ENCODE data around the gene FAM168A. TPM values are rescaled to one million over a fixed set of nuclear protein-coding genes. Genes with fewer than 3 reads are reported as not detected.

FAM168A gene
- total and polyA plus RNA-seq, 9 donors, result 16.7 to 45.5 (median 39.5) TPM

GRCh38 chr11:73366953-73367352, 231.0 kb downstream of the FAM168A start:
- Histone ChIP-seq H3K36me3 (no peaks in the 10 kb centered on the region), H3K4me1 (ENCODE audit: insufficient read depth) (no peaks in the 10 kb centered on the region), H3K27ac (no peak overlapping the region), H3K9me3 (no peaks in the 10 kb centered on the region), H3K27me3 (no peaks in the 10 kb centered on the region), H3K4me3 (no peak overlapping the region)
- 84 to 87% (median 85%) methylated on average over 6 of the region's 6 CpGs for WGBS, 3 donors
- intact Hi-C loops (cut with DNase I), result no loop called here
- TF ChIP-seq EP300 (IDR thresholded peaks at IDR 0.05), result no peak
- TF ChIP-seq CTCF (IDR thresholded peaks at IDR 0.05), result no peak
- no peak for TF ChIP-seq POLR2A (IDR thresholded peaks at IDR 0.05)
- no peak for DNase-seq

- H3K27me3 ChIP-seq, result no peaks in the 10 kb centered on the region
- no peaks in the 10 kb centered on the region for H3K36me3 ChIP-seq
- no peak overlapping the region for H3K4me3 ChIP-seq
- H3K27ac ChIP-seq, result no peak overlapping the region
- intact Hi-C loops (cut with DNase I), result no loop called here
- no peaks in the 10 kb centered on the region for H3K9me3 ChIP-seq
- H3K4me1 ChIP-seq (ENCODE audit: insufficient read depth), result no peaks in the 10 kb centered on the region
- TF ChIP-seq POLR2A (IDR thresholded peaks at IDR 0.05) (no peak), CTCF (IDR thresholded peaks at IDR 0.05) (no peak), EP300 (IDR thresholded peaks at IDR 0.05) (no peak)
- no peak for DNase-seq
- 86 to 89% (median 89%) methylated on average over 4 of the region's 4 CpGs for WGBS, 3 donors
Observed at GRCh38 chr11:73366265-73366610, 231.7 kb downstream of the FAM168A start.

- Histone ChIP-seq H3K4me3 (no peak overlapping the region), H3K27me3 (no peaks in the 10 kb centered on the region), H3K4me1 (ENCODE audit: insufficient read depth) (no peaks in the 10 kb centered on the region), H3K9me3 (no peaks in the 10 kb centered on the region), H3K36me3 (no peaks in the 10 kb centered on the region), H3K27ac (no peak overlapping the region)
- no peak for DNase-seq
- TF ChIP-seq EP300 (IDR thresholded peaks at IDR 0.05) (no peak), POLR2A (IDR thresholded peaks at IDR 0.05) (no peak), CTCF (IDR thresholded peaks at IDR 0.05) (no peak)
- WGBS, 3 donors, result 78 to 80% (median 79%) methylated on average over 17 to 24 of the region's 24 CpGs
- intact Hi-C loops (cut with DNase I), result no loop called here
Observed at GRCh38 chr11:73365352-73366264, 232.3 kb downstream of the FAM168A start.

GRCh38 chr11:73363147-73363546, 234.8 kb downstream of the FAM168A start:
- Histone ChIP-seq H3K4me1 (ENCODE audit: insufficient read depth) (no peaks in the 10 kb centered on the region), H3K9me3 (no peaks in the 10 kb centered on the region), H3K36me3 (no peaks in the 10 kb centered on the region), H3K4me3 (no peak overlapping the region), H3K27me3 (no peaks in the 10 kb centered on the region), H3K27ac (no peak overlapping the region)
- DNase-seq, result no peak
- TF ChIP-seq EP300 (IDR thresholded peaks at IDR 0.05) (no peak), POLR2A (IDR thresholded peaks at IDR 0.05) (no peak), CTCF (IDR thresholded peaks at IDR 0.05) (no peak)
- WGBS, 3 donors, result 85 to 94% (median 89%) methylated on average over 9 of the region's 9 CpGs
- intact Hi-C loops (cut with DNase I), result no loop called here

Measured in ovary (tissue), 9 donors.